DMS53 treated with DMSO at 0.1 percent for 48 hours (cell line): ENCODE results near the gene PLP1.
"Not testable (repeated sequence)": the region's sequence is repeated elsewhere in the genome, so short reads cannot be mapped to it uniquely, and the experiment has no call there.

Experiments used
- DNase-seq: peaks from one replicate; lab custom pipeline; 2025; ENCODE audit not compliant: unreplicated experiment; lab: John Stamatoyannopoulos, UW

PLP1 gene

DNA sequence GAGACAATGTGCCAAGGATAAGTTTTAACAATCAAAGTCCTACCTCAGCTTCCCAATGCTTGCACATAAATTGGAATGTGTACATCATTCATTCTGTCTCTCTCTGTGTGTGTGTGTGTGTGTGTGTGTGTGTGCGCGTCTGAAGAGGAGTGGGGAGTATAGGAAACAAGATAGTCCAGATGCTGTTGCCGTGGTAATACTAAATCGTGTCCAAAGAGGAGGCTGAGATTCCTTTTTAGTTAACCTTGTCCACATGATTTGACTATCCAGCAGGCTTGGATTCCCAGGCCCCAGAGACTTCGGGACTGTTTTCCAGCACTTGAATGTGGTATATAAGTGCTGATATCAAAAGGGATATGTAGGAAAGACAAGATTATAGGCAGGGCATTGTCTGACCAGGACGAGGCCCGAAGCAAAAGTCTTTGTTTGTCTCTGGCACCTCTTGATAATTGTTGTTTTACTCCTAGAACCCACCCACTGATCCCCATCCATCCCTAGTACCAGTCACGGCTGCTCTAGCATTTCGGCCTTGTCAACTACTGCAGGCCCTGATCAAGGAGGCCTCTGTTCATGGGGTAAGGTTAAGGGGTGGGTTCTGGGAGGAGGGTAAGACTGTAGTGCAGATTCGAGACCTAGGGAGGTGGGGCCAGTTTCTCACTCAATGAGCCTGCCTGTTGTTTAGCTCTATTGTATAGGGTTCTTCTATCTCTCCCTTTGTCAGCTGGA is 3.9 kb downstream of the PLP1 start:
- DNase-seq = no peak

DNA sequence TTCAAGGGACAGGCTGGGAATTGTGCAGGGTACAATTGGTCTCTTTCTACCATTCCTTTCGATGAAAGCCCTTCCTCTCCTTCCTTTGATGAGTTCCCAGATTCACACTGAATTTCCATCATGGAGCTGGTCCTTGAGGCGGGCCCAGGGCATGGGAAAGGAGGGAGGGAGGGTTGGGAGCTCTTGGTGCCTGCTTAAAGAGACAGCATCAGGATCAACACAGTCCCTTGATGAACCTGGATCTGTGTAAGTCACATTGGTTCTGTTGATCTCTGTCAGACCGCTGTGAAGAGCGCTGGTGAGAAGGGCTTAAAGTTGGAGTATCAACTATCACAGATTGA is 4.4 kb downstream of the PLP1 start:
- DNase-seq = no peak

DNA sequence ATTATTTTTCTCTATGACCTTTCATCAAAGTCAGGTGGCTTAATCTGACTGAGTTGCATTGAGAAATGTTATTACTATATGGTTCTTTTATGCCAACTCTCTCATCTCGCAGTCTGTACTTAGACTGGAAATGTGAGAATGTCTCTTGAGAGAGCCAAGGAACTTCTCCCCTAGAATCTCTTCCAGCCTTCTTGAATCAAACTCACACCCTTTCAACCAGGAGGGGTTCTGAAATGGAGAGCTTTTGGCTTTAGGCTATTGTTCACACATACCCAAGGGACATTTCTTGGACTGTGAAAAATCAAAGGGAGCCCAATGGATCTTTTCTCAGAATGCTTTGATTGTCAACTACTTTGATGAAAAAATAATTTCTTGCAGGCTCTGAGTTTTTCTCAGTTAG is 5.1 kb downstream of the PLP1 start:
- no peak for DNase-seq

DNA sequence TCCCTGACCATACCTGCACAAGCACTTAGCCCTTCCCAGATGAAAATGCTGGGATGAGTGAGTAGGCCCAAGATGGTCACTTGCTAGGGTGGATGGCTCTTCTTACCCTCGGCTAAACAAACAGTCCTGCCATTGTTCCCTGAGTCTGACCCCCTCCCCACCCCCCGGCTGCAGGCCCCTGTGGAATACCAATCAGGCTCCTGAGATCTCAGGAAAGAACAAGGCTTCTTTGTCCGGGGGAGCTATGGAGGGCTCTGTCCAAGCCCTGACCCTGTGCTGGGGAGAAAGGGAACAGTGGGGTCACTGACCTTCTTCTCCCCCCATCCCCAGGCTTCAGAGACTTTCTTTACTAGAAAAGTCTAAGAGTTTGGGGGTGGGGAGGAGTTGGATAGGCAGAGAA is 6.0 kb downstream of the PLP1 start:
- DNase-seq = no peak

DNA sequence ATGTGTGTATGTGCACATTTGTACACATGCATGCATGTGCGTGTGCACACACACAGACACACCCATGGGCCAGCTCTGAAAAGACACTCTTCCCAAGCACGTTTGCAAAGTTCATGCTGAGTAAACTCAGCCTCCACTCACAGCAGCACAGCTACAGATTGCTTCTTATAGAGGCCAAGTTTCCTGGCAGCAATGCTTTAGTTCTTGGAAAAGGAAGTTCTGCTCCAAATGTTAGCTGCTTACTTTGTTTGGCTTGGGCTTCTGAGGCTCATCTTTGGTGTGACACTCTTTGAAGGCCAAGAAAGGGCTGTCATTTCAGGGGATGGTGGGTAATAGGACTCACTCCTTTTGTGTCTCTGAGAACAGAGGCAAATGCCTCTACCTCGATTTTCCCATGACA is 6.6 kb downstream of the PLP1 start:
- no peak for DNase-seq

DNA sequence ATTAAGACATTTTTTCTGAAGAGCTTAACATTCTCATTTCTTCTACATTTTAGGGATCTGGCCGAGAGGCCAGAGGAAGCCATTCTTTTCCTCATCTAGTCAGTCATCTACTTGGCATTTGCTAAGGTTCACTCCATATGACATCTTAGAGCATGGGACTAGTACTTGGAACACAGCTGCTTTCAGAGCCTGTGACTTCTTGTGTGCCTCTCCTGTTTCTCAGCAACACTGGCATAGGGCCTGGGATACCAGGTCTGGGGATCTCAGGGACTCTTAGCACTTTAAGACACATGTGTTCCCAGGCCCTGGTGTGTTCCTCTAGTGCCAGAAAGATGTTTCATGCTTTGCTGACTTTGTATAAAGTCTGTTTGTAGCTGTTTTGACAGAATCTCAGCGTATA is 7.3 kb downstream of the PLP1 start:
- DNase-seq = no peak

DNA sequence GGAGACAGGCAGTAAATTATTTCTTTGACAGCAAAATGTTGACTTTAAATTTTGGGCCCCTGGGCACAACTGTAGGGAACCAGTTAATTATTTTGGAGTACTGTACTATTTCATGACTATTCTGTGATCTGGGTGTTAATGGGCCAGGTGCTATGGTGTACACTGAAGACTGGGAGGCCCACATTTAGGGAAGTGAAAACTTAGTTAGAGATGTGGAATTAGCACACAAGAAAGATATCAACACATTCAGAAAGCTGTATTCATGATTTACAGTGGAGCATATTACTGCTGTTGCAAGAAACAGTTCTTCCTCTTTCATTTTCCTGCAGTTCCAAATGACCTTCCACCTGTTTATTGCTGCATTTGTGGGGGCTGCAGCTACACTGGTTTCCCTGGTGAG is 12.4 kb downstream of the PLP1 start:
- DNase-seq = no peak

DNA sequence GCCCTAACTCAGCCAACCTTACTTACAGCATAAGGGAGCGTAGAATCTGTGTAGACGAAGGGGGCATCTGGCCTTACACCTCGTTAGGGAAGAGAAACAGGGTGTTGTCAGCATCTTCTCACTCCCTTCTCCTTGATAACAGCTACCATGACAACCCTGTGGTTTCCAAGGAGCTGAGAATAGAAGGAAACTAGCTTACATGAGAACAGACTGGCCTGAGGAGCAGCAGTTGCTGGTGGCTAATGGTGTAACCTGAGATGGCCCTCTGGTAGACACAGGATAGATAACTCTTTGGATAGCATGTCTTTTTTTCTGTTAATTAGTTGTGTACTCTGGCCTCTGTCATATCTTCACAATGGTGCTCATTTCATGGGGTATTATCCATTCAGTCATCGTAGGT is 14.6 kb downstream of the PLP1 start:
- DNase-seq = no peak

DNA sequence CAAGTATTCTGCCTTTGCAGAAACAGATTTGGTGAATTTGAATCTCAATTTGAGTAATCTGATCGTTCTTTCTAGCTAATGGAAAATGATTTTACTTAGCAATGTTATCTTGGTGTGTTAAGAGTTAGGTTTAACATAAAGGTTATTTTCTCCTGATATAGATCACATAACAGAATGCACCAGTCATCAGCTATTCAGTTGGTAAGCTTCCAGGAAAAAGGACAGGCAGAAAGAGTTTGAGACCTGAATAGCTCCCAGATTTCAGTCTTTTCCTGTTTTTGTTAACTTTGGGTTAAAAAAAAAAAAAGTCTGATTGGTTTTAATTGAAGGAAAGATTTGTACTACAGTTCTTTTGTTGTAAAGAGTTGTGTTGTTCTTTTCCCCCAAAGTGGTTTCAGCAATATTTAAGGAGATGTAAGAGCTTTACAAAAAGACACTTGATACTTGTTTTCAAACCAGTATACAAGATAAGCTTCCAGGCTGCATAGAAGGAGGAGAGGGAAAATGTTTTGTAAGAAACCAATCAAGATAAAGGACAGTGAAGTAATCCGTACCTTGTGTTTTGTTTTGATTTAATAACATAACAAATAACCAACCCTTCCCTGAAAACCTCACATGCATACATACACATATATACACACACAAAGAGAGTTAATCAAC is 15.3 kb downstream of the PLP1 start:
- no peak for DNase-seq

DNA sequence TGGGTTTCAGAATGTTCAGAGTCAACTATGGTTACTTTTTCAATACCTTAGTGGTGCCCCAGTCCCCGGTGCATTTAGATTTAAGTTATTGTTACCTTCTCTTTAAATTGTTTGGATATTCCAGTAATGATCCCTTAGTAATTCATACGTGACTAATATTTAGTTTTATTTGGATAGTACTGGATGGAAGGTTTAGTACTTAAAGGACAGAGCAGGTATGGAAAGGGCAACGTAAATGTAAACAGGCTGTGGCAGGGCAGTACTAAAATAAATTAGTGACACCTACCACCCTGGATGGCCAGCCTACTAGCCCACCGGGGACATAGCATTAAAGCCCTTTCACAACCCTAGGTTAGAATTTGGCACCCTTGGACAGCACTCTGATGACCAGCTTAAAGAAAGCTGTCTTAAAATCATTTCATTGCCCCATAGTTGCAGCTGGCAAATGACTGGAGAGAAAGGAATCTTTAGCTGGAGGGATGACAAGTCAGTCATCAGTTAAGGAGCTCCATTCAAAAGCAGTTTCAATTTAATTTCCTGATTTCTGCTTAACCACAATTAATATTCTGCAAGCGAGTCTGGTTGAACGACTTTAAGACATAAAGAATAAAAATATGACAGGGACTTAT is 16.4 kb downstream of the PLP1 start:
- no peak for DNase-seq

DNA sequence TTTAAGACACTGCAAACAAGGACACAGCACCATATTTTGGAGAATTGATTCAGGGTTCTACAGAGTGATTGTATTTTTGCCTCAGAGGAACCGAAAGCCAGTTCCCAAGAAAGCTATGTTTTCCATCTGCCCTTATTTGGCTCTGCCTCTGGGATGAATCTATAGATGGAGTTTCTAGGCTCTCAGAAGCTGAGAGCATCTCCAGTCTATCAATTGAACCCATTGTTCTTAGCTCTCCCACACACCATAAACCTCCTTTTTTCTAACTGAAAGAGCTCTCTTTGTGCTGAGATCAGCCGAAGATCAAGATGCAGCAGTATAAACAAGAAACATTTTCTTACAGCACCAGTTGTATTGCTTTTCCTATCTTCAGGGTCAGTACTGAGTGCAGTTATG is 16.9 kb downstream of the PLP1 start:
- DNase-seq = no peak

DNA sequence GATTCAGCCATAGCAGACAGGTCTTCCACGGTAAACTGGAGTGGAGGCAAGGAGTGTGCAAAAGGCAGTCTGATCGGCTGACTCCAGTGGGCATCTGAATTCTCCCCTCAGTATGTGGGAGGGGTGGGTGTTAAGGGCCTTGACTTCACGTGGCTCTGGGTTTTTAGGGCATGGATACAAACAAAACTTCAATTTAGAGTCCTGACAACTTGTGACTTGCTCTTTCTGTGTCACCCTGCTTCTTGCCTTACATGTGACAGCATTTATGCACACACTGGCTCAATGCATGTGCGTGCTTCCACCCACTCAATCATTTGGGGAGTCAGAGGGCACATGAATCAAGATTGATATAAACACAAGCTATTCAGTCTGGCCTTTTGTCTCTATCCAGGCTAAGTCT is 17.5 kb downstream of the PLP1 start:
- DNase-seq = no peak

DNA sequence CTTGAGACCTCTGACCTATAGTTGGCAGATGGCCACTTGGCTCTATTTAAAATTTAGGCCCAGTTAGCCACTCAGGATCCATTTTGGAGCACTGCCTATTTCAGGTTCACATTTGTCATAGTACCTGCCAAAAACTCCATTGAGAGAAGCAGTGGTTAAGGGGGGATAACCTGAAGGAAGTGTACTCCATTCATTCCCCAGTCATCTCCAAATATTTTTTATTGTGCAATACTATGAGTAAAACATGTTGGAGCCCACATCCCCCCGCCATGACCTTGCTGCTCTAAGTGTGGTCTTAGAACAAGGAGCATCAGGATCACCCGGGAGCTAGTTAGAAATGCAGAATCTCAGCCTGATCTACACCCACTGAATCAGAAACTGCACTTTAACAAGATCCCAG is 21.1 kb downstream of the PLP1 start:
- DNase-seq = no peak

DNA sequence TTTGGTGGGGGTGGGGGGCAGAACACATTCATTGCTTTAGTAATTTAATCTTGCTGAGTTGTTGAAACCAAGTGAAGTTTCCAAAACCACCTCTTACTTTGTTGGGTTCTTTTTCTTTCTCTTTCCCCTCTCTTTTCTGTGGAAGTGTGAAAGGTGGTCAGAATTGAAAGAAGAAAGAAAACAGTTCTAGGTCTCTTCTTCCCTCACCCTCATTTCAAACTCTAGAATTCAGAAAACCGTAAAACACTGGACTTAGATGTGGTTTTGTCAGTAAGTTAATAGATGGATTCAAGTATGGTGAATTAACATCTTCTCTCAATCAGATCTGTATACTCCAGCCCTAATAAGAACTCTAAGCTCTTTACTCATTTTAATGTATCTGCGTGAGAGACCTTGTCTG is 23.7 kb downstream of the PLP1 start:
- no peak for DNase-seq

DNA sequence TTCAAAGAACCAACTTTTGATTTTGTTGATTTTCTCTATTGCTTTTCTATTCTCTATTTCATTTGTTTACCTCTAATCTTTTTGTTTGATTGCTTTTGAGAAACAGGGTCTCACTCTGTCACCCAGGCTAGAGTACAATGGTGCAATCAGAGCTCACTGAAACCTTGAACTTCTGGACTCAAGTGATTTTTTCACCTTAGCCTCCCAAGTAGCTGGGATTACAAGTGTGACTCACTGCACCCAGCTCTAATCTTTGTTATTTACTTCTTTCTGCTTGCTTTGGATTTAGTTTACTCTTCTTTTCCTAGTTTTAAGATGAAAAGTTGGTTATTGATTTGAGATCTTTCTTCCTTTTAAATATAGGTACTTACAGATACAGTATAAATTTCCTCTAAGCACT is 29.2 kb downstream of the PLP1 start:
- no peak for DNase-seq

DNA sequence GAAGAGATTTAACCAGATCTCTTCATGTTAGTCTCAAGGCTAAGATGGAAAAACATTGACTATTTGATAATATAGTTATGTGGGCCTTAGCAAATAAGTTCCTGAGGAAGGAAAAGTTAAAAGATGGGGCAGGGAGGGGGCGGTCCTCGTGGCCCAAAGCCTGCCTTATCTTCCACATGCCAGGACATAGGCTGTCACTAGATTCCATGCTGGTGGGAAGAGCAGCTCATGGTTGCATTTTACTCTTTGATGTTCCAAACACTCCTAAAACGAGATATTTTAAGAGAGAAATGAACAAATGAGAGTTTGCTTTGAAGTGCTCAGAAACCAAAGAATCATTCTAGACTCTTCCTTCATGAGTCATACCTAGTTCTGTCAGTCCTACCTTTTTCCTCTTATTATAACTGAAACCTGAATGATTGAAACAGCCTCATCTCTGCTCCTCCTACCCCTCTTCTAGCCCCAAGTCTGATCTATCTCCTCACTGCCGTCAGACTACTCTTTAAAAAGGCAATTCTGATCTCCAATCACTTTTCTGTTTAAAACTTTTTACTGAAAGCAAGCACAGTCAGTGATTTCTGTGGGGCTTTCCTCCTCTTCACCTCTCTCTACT is 30.3 kb downstream of the PLP1 start:
- no peak for DNase-seq

DNA sequence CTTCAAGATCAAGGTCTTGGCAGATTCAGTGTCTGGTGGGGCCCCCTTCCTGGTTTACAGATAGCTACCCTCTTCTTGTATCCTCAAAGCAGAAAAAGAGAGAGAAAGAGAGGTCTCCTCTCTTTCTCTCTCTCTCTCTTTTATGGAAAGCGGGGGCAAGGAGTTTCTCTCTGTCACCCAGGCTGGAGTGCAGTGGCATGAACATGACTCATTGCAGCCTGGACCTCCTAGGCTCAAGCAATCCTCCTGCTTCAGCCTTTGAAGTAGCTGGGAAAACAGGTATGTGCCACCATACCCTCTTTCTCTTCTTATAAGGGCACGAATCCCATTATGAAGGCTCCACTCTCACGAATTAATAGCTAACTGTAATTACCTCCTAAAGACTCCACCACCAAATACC is 35.2 kb downstream of the PLP1 start:
- DNase-seq = no peak

DNA sequence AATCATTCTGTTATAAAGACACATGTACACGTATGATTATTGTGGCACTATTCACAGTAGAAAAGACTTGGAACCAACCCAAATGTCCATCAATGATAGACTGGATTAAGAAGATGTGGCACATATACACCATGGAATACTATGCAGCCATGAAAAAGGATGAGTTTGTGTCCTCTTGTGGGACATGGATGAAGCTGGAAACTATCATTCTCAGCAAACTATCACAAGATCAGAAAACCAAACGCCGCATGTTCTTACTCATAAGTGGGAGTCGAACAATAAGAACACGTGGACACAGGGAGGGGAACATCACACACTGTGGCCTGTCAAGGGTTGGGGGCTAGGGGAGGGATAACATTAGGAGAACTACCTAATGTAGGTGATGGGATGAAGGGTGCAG is 40.5 kb downstream of the PLP1 start:
- DNase-seq = not testable (repeated sequence)

DNA sequence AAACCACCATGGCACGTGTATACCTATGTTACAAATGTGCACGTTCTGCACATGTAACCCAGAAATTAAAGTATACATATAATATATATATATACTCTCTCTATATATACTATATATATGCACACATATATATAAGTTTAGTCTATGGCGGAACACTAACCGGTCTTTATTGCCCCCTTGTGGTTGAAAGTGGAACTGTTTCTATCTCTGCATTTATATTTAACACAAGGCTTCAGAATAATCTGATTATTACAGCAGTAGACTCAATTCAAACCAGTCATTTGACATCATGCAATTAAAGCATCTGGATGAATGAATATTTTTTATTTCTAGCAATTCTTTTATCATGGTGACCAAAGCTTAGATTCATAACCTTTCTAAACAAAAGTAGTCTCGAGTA is 40.9 kb downstream of the PLP1 start:
- peak; percentile 35 for DNase-seq

DNA sequence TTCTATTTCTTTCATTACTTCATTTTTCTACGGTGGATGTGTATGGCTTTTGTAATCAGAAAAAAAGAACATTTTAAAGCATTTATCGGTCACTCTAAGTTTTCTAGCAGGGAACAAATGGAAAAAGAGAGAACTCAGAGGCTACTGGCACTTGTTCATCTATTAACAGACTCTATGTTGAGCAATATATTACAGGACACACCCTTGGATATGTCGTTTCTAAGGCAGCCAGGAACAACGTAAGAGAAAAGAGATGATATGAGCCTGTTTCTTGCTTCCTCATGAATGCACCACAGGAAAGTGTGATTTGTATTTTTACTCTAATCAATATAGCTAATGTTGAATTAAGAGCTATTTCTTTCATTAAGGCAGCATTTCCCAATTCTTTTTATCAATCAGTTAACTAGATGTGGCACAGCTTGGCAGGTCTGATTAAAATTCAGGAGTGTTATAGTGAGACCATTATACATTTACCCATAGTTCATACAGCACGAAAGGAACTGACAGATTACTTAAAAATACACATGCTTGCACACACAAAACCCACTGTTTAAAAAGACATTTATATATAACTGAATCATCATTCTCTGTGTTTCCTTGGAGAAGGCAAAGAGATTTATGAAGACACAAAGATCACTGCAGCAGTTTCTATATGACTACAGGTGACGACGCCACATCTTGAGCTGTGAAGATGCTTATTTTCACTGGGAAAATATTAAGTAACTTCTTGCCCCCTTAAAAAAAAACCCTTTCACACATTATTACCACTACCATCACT is 42.4 kb downstream of the PLP1 start:
- DNase-seq = no peak

DNA sequence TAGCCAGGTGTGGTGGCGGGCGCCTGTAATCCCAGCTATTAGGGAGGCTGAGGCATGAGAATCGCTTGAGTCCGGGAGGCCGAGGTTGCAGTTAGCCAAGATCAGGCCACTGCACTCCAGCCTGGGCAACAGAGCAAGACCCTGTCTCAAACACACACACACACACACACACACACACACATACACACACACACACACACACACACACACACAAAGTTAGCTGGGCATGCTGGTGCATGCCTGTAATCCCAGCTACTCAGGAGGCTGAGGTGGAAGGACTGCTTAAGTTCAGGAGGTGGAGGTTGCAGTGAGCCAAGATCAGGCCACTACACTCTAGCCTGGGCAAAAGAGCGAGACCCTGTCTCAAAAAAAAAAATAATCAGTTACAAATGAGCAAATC is 44.2 kb downstream of the PLP1 start:
- DNase-seq = not testable (repeated sequence)

DNA sequence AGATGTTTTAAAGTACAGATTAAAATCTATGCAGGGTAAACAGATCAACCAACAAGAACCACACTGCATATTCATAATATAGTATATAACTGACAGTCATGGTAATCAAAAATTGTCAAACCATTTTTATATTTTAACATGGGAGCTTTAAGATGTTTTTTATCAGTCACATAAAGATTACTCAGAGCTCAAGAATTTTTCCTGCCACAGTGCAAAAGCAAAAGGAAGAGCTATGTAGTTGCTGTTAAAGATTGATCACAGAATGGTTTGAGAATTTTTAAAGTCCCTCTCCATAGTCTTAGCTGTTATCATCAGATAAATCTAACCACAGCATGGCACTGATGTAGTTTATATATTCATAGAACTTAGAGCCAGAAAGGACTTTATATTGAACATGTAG is 47.0 kb downstream of the PLP1 start:
- DNase-seq = no peak
